Endothelial cell of umbilical vein (primary cell): Measurements from ENCODE around the gene PAEP.

Source experiments
- EZH2 ChIP-seq: IDR thresholded peaks from 2 replicates; pipeline ENCODE4 v1.6.1; 2012; ENCODE audit warnings: borderline replicate concordance, low read depth, mild to moderate bottlenecking, moderate library complexity, low read length, inconsistent platforms; ENCODE audit not compliant: severe bottlenecking
- JUN ChIP-seq: IDR thresholded peaks from 2 replicates; pipeline ENCODE4 v1.6.1; 2011; ENCODE audit warnings: borderline replicate concordance, low read depth; ENCODE audit not compliant: insufficient read length, insufficient read depth
- MYC ChIP-seq: IDR thresholded peaks from one replicate; pipeline ENCODE4 v1.6.1; 2011; ENCODE audit warnings: mild to moderate bottlenecking, low read depth, low read length
- POLR2A ChIP-seq: IDR thresholded peaks from 2 replicates; pipeline ENCODE4 v1.6.1; 2012; ENCODE audit warnings: low read depth, mild to moderate bottlenecking, control low read depth, low read length
- TF ChIP-seq, protein P1 (sequence below), 2 donors: IDR thresholded peaks; 1 replicate in 1 of 2; 2 replicates in 1 of 2; pipeline ENCODE4 v1.5.1; 2011; ENCODE audit warnings: low read length in 2 of 2, mild to moderate bottlenecking in 2 of 2, moderate library complexity in 2 of 2, control low read depth in 1 of 2, inconsistent platforms in 1 of 2, low read depth in 1 of 2; ENCODE audit not compliant: insufficient read depth in 1 of 2; ENCODE audit errors: extremely low read depth in 1 of 2

DNA sequence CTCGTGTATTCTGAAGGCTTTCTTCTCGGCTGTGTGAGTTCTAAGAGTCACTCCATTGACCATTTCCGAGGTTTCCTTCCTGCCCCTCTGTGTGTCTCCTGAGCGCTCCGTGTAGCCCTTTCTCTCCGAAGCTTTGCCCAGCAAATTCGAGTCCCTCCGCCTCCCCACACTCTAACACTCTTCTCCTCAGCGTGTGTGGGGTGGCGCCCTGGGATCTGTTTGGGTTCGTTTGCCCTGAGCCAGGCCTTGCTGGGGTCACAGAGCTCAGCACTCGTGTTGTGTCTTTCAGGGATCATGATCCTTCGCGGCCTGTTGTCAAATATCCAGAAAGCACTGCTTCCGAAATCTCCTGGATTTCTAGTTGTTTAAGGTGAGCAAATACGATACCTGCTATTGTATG is 5.6 kb upstream of the PAEP start:
- TF ChIP-seq, protein P1, sequence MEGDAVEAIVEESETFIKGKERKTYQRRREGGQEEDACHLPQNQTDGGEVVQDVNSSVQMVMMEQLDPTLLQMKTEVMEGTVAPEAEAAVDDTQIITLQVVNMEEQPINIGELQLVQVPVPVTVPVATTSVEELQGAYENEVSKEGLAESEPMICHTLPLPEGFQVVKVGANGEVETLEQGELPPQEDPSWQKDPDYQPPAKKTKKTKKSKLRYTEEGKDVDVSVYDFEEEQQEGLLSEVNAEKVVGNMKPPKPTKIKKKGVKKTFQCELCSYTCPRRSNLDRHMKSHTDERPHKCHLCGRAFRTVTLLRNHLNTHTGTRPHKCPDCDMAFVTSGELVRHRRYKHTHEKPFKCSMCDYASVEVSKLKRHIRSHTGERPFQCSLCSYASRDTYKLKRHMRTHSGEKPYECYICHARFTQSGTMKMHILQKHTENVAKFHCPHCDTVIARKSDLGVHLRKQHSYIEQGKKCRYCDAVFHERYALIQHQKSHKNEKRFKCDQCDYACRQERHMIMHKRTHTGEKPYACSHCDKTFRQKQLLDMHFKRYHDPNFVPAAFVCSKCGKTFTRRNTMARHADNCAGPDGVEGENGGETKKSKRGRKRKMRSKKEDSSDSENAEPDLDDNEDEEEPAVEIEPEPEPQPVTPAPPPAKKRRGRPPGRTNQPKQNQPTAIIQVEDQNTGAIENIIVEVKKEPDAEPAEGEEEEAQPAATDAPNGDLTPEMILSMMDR (IDR thresholded peaks at IDR 0.05; ENCODE audit: extremely low read depth in 1 of 2, insufficient read depth in 1 of 2, low read depth in 1 of 2, low read length in 2 of 2): no peak
- no peak for TF ChIP-seq POLR2A
- TF ChIP-seq JUN: no peak
- no peak for TF ChIP-seq EZH2
- TF ChIP-seq MYC: no peak
